K562 (cell line): ENCODE measurements around the gene EPHX1. TPM values are rescaled to one million over a fixed set of nuclear protein-coding genes. Genes with fewer than 3 reads are reported as not detected.

Source experiments
- CCAR2 ChIP-seq: fragments of 200-400 bp; formaldehyde crosslinking; IDR thresholded peaks from 2 replicates; pipeline ENCODE4 v1.6.1; 2017; ENCODE audit warnings: mild to moderate bottlenecking, low read depth, low read length
- CREBBP ChIP-seq: IDR thresholded peaks from one replicate; pipeline ENCODE4 v1.6.1; 2012; ENCODE audit warnings: low read depth, mild to moderate bottlenecking, control low read depth, inconsistent platforms, low read length
- DMBX1 ChIP-seq: fragments of 250-450 bp; sonication (Bioruptor Pico); IDR thresholded peaks from 2 replicates; pipeline ENCODE4 v1.8.0; 2022; ENCODE audit warnings: inconsistent platforms, mild to moderate bottlenecking, moderate library complexity, borderline replicate concordance
- ERF ChIP-seq: fragments of 450-650 bp; formaldehyde crosslinking; IDR thresholded peaks from 2 replicates; pipeline ENCODE4 v1.4.0; 2020; ENCODE audit warnings: mild to moderate bottlenecking, mixed read lengths
- EWSR1 ChIP-seq: fragments of 450-650 bp; IDR thresholded peaks from 2 replicates; pipeline ENCODE4 v1.6.1; 2018; ENCODE audit warnings: borderline replicate concordance, mild to moderate bottlenecking, low read depth, moderate library complexity; ENCODE audit not compliant: partially characterized antibody
- FOXA1 ChIP-seq: fragments of 450-650 bp; IDR thresholded peaks from 2 replicates; pipeline ENCODE4 v1.6.1; 2016; ENCODE audit warnings: mild to moderate bottlenecking, borderline replicate concordance
- GATA2 ChIP-seq: sonication (generic); formaldehyde crosslinking; IDR thresholded peaks from 2 replicates; pipeline ENCODE4 v1.4.0; 2020; ENCODE audit warnings: mild to moderate bottlenecking, missing genetic modification reagents
- HEY1 ChIP-seq: fragments of 250-450 bp; sonication (Bioruptor Pico); IDR thresholded peaks from 2 replicates; pipeline ENCODE4 v1.5.0; 2020; ENCODE audit warnings: mild to moderate bottlenecking, moderate library complexity, borderline replicate concordance
- KLF16 ChIP-seq: IDR thresholded peaks from 2 replicates; pipeline ENCODE4 v1.6.1; 2016; ENCODE audit warnings: antibody characterized with exemption
- MCM2 ChIP-seq: fragments of 450-650 bp; IDR thresholded peaks from 2 replicates; pipeline ENCODE4 v1.6.1; 2017; ENCODE audit warnings: low read depth, mild to moderate bottlenecking
- PTBP1 ChIP-seq: fragments of 200-400 bp; formaldehyde crosslinking; IDR thresholded peaks from 2 replicates; pipeline ENCODE4 v1.6.1; 2017; ENCODE audit warnings: low read depth, low read length
- PTTG1 ChIP-seq: fragments of 450-650 bp; IDR thresholded peaks from 2 replicates; pipeline ENCODE4 v1.6.1; 2016; ENCODE audit warnings: low read depth, mild to moderate bottlenecking, missing genetic modification characterization, missing compliant biosample characterization
- RAD21 ChIP-seq, 2 experiments: fragments of 250-450 bp in 1 of 2; fragments of 450-650 bp in 1 of 2; sonication (Bioruptor Pico) in 1 of 2; formaldehyde crosslinking in 1 of 2; IDR thresholded peaks in 1 of 2; conservative IDR thresholded peaks in 1 of 2; 2 replicates each; pipeline versions ENCODE4 v1.4.0 to v1.8.0; 2020 to 2022; ENCODE audit warnings: mild to moderate bottlenecking in 2 of 2, moderate library complexity in 1 of 2
- RBM14 ChIP-seq: fragments of 200-400 bp; formaldehyde crosslinking; IDR thresholded peaks from 2 replicates; pipeline ENCODE4 v1.6.1; 2018; ENCODE audit warnings: low read depth, mild to moderate bottlenecking, low read length, moderate library complexity, borderline replicate concordance; ENCODE audit not compliant: insufficient read depth
- STAG1 ChIP-seq: sonication (generic); formaldehyde crosslinking; IDR thresholded peaks from 2 replicates; pipeline ENCODE4 v1.5.0; 2020; ENCODE audit warnings: missing genetic modification reagents, borderline replicate concordance
- TARDBP ChIP-seq: fragments of 450-650 bp; IDR thresholded peaks from 2 replicates; pipeline ENCODE4 v1.6.1; 2016
- THRAP3 ChIP-seq: fragments of 450-650 bp; IDR thresholded peaks from 2 replicates; pipeline ENCODE4 v1.6.1; 2016; ENCODE audit warnings: mild to moderate bottlenecking, inconsistent platforms, borderline replicate concordance
- ZBTB7A ChIP-seq: IDR thresholded peaks from 2 replicates; pipeline ENCODE4 v1.6.1; 2011; ENCODE audit warnings: low read depth, mild to moderate bottlenecking, low read length, moderate library complexity, borderline replicate concordance; ENCODE audit not compliant: control insufficient read depth
- ZNF124 ChIP-seq: sonication (generic); formaldehyde crosslinking; IDR thresholded peaks from 2 replicates; pipeline ENCODE4 v1.8.1; 2022; ENCODE audit warnings: missing genetic modification reagents
- ZNF134 ChIP-seq: fragments of 250-450 bp; sonication (Bioruptor Pico); conservative IDR thresholded peaks from 2 replicates; pipeline ENCODE4 v1.4.0; 2020
- ZNF232 ChIP-seq: sonication (generic); formaldehyde crosslinking; IDR thresholded peaks from 2 replicates; pipeline ENCODE4 v1.8.0; 2022; ENCODE audit warnings: mild to moderate bottlenecking, missing genetic modification reagents
- ZNF274 ChIP-seq: IDR thresholded peaks from 2 replicates; pipeline ENCODE4 v1.6.1; 2011; ENCODE audit warnings: low read depth, mild to moderate bottlenecking, low read length, moderate library complexity, borderline replicate concordance
- ZNF561 ChIP-seq: fragments of 450-650 bp; formaldehyde crosslinking; conservative IDR thresholded peaks from 2 replicates; pipeline ENCODE4 v1.4.0; 2020; ENCODE audit warnings: mild to moderate bottlenecking, moderate library complexity
- ZSCAN32 ChIP-seq: fragments of 450-650 bp; formaldehyde crosslinking; IDR thresholded peaks from 2 replicates; pipeline ENCODE4 v1.4.0; 2020; ENCODE audit warnings: mild to moderate bottlenecking, moderate library complexity
- polyA plus RNA-seq, 8 experiments: library from polyadenylated mRNA; depleted of rRNA in 4 of 8; stranded (reverse) in 5 of 8; unstranded in 3 of 8; fragments of >200 nt; fragmentation: Nextera tagmentation in 2 of 8; fragmentation: Illumina TruSeq in 1 of 8; extraction: Ambion mirVana in 2 of 8; extraction: Trizol in 1 of 8; gene quantifications; 2 replicates each; pipeline versions ENCODE4 v1.2.1 to v1.2.3, GENCODE V29; 2011 to 2014; ENCODE audit warnings: inconsistent platforms in 1 of 8, missing spikeins in 1 of 8
- total RNA-seq, 7 experiments: library from RNA; depleted of rRNA in 6 of 7; stranded (reverse); fragments of >200 nt in 6 of 7; fragmentation: Illumina TruSeq in 2 of 7; extraction: Trizol in 2 of 7; gene quantifications; 2 replicates each; pipeline versions ENCODE4 v1.2.1 to v1.2.3, GENCODE V29; 2011 to 2021; ENCODE audit warnings: low replicate concordance in 1 of 7
- TF ChIP-seq, protein P1 (sequence below): sonication (generic); formaldehyde crosslinking; IDR thresholded peaks from 2 replicates; pipeline ENCODE4 v1.8.0; 2022; ENCODE audit warnings: missing genetic modification reagents, mild to moderate bottlenecking, moderate library complexity, borderline replicate concordance
- TF ChIP-seq, protein P2 (sequence below): fragments of 200-800 bp; sonication (Bioruptor generic); IDR thresholded peaks from 2 replicates; pipeline ENCODE4 v1.6.1; 2017; ENCODE audit warnings: missing genetic modification characterization, missing compliant biosample characterization

EPHX1 gene
- total and polyA plus RNA-seq, 9 of the 15 experiments (the other 6 are each of a cell fraction or from before 2014, with no cell fraction given): 0.21 to 27.0 (median 6.7) TPM

GRCh38 chr1:225881959-225882693 lies 72.2 kb downstream of the EPHX1 start, which contains the start of gene TMEM63A (continued):
- TF ChIP-seq HEY1 (CRISPR knock-in tag) (no peak), ZNF561 (no peak), ZNF232 (CRISPR knock-in tag) (no peak), ERF (CRISPR knock-in tag) (0 out of 2 replicates have a peak, but pooled peaks have one; percentile 4), ZNF134 (CRISPR knock-in tag) (no peak), GATA2 (CRISPR knock-in tag) (no peak), ZNF124 (CRISPR knock-in tag) (no peak), EWSR1 (no peak), CREBBP (no peak), PTTG1 (tag) (no peak), PTBP1 (0 out of 2 replicates have a peak, but pooled peaks have one; percentile 21), STAG1 (CRISPR knock-in tag) (no peak), FOXA1 (no peak), CCAR2 (no peak), RAD21 (CRISPR knock-in tag; conservative IDR thresholded peaks at IDR 0.05 in 1 of 2, IDR thresholded peaks at IDR 0.05 in 1 of 2) (peak; percentile 33 to 44; a peak in 3 of 4 replicates), ZSCAN32 (CRISPR knock-in tag) (no peak), RBM14 (no peak), ZNF274 (no peak; the same call in 1 of the 2 replicates), MCM2 (no peak), DMBX1 (CRISPR knock-in tag) (no peak), ZBTB7A (peak; percentile 92), KLF16 (no peak), TARDBP (peak; percentile 34; the same call in 1 of the 2 replicates), THRAP3 (no peak)
- TF ChIP-seq, protein P1, sequence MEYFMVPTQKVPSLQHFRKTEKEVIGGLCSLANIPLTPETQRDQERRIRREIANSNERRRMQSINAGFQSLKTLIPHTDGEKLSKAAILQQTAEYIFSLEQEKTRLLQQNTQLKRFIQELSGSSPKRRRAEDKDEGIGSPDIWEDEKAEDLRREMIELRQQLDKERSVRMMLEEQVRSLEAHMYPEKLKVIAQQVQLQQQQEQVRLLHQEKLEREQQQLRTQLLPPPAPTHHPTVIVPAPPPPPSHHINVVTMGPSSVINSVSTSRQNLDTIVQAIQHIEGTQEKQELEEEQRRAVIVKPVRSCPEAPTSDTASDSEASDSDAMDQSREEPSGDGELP (CRISPR knock-in tag): peak; percentile 98
- TF ChIP-seq, protein P2, sequence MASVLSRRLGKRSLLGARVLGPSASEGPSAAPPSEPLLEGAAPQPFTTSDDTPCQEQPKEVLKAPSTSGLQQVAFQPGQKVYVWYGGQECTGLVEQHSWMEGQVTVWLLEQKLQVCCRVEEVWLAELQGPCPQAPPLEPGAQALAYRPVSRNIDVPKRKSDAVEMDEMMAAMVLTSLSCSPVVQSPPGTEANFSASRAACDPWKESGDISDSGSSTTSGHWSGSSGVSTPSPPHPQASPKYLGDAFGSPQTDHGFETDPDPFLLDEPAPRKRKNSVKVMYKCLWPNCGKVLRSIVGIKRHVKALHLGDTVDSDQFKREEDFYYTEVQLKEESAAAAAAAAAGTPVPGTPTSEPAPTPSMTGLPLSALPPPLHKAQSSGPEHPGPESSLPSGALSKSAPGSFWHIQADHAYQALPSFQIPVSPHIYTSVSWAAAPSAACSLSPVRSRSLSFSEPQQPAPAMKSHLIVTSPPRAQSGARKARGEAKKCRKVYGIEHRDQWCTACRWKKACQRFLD (CRISPR knock-in tag): no peak
